ENCODE data around the gene OSBPL2. TPM values are rescaled to one million over a fixed set of nuclear protein-coding genes. Genes with fewer than 3 reads are reported as not detected.

OSBPL2 gene
- total and polyA plus RNA-seq, 2 experiments from 2014 or later, result 22.2 to 27.9 TPM

DNA sequence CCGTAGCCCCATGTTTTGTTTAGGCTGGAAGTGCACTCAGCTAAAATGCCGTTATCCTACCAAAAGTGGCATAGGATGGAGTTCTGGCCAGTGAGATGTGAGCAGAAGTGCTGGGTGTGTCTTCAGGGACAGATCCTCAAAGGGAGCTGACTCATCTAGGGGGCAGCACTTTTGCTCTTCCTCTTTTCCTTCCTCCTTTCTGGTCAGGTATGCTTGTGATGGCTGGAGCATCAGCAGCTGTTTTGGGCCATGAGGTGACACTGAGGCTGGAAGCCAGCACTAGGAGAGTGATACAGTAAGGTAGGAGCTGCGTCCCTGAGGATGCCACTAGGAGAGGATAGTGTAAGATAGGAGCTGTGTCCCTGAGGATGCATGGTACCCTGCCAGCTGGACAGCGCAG lies 4.6 kb upstream of the OSBPL2 start:
- Histone ChIP-seq H3K79me2 (ENCODE audit: insufficient read depth) (peaks cover under 1% of the 10 kb centered on the region), H3K9me2 (ENCODE audit: insufficient read depth) (no peaks in the 10 kb centered on the region), H4K20me1 (ENCODE audit: insufficient read depth) (no peaks in the 10 kb centered on the region), H3F3A (ENCODE audit: insufficient read depth) (no peaks in the 10 kb centered on the region), H3K27ac (no peak overlapping the region), H3K36me3 (ENCODE audit: low read depth) (no peaks in the 10 kb centered on the region), H2AFZ (no peak overlapping the region), H3K27me3 (replicated peaks; ENCODE audit: insufficient read depth) (no peaks in the 10 kb centered on the region), H3K9me3 (ENCODE audit: low read depth) (no peaks in the 10 kb centered on the region), H3K4me2 (ENCODE audit: unreplicated experiment) (no peak overlapping the region), H3K4me3 (no peak overlapping the region), H3K4me1 (ENCODE audit: insufficient read depth) (no peaks in the 10 kb centered on the region), H3K9ac (no peak overlapping the region)
- 64 to 67% methylated on average over 4 of the region's 4 CpGs for WGBS, 2 experiments (ENCODE audit: low coverage in 1 of 2, low lambda C conversion rate in 2 of 2, missing lambda C conversion rate in 2 of 2)
- TF ChIP-seq EZH2 (IDR thresholded peaks at IDR 0.05; ENCODE audit: insufficient read depth, poor library complexity, severe bottlenecking), result no peak
- TF ChIP-seq EZH2phosphoT487 (IDR thresholded peaks at IDR 0.05; ENCODE audit: insufficient read depth, low read depth), result no peak
- in situ Hi-C loops (cut with MboI), result no loop called here
- DNase-seq, result no peak

DNA sequence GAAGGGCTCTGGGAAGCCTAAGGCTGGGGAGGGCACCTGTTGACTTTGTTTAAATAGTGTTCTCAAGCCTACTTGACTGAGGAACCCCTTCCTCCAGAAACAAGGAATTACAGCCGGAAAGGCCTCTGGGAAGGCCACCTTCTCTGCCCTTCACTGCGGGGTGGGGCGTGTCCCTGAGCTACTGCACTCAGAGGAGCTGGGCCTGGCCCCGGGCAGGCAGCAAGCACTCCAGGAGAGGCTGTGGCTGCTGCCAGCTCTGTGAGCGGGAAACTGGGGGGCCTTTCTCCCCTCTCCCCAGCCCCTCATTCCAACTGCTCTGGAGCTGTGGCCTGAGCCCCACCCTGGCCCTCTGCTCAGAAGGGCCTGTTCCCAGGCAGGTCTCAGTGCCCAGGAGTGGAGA lies 4.0 kb upstream of the OSBPL2 start:
- Histone ChIP-seq H3K27ac (no peak overlapping the region), H2AFZ (no peak overlapping the region), H3K27me3 (replicated peaks; ENCODE audit: insufficient read depth) (no peaks in the 10 kb centered on the region), H3F3A (ENCODE audit: insufficient read depth) (no peaks in the 10 kb centered on the region), H4K20me1 (ENCODE audit: insufficient read depth) (no peaks in the 10 kb centered on the region), H3K4me1 (ENCODE audit: insufficient read depth) (no peaks in the 10 kb centered on the region), H3K79me2 (ENCODE audit: insufficient read depth) (peaks cover 7% of the 10 kb centered on the region), H3K4me2 (ENCODE audit: unreplicated experiment) (no peak overlapping the region), H3K9me2 (ENCODE audit: insufficient read depth) (no peaks in the 10 kb centered on the region), H3K9ac (no peak overlapping the region), H3K36me3 (ENCODE audit: low read depth) (no peaks in the 10 kb centered on the region), H3K4me3 (no peak overlapping the region), H3K9me3 (ENCODE audit: low read depth) (no peaks in the 10 kb centered on the region)
- DNase-seq, result no peak
- TF ChIP-seq EZH2phosphoT487 (IDR thresholded peaks at IDR 0.05; ENCODE audit: insufficient read depth, low read depth) (no peak), EZH2 (IDR thresholded peaks at IDR 0.05; ENCODE audit: insufficient read depth, poor library complexity, severe bottlenecking) (no peak)
- in situ Hi-C loops (cut with MboI), result no loop called here
- 60 to 65% methylated on average over 5 of the region's 5 CpGs for WGBS, 2 experiments (ENCODE audit: low coverage in 1 of 2, low lambda C conversion rate in 2 of 2, missing lambda C conversion rate in 2 of 2)

GRCh38 chr20:62235001-62235776 lies 3.1 kb upstream of the OSBPL2 start:
- 60 to 61% methylated on average over 15 to 16 of the region's 16 CpGs for WGBS, 2 experiments (ENCODE audit: low coverage in 1 of 2, low lambda C conversion rate in 2 of 2, missing lambda C conversion rate in 2 of 2)
- Histone ChIP-seq H3K4me3 (no peak overlapping the region), H3K4me2 (ENCODE audit: unreplicated experiment) (no peak overlapping the region), H3K36me3 (ENCODE audit: low read depth) (no peaks in the 10 kb centered on the region), H3K9ac (no peak overlapping the region), H3K27ac (no peak overlapping the region), H3F3A (ENCODE audit: insufficient read depth) (no peaks in the 10 kb centered on the region), H2AFZ (no peak overlapping the region), H3K9me3 (ENCODE audit: low read depth) (no peaks in the 10 kb centered on the region), H3K27me3 (replicated peaks; ENCODE audit: insufficient read depth) (no peaks in the 10 kb centered on the region), H3K79me2 (ENCODE audit: insufficient read depth) (peaks cover 16% of the 10 kb centered on the region), H3K9me2 (ENCODE audit: insufficient read depth) (no peaks in the 10 kb centered on the region), H3K4me1 (ENCODE audit: insufficient read depth) (no peaks in the 10 kb centered on the region), H4K20me1 (ENCODE audit: insufficient read depth) (no peaks in the 10 kb centered on the region)
- no peak for DNase-seq
- in situ Hi-C loops (cut with MboI), result no loop called here
- TF ChIP-seq EZH2phosphoT487 (IDR thresholded peaks at IDR 0.05; ENCODE audit: insufficient read depth, low read depth), result no peak
- no peak for TF ChIP-seq EZH2 (IDR thresholded peaks at IDR 0.05; ENCODE audit: insufficient read depth, poor library complexity, severe bottlenecking)

DNA sequence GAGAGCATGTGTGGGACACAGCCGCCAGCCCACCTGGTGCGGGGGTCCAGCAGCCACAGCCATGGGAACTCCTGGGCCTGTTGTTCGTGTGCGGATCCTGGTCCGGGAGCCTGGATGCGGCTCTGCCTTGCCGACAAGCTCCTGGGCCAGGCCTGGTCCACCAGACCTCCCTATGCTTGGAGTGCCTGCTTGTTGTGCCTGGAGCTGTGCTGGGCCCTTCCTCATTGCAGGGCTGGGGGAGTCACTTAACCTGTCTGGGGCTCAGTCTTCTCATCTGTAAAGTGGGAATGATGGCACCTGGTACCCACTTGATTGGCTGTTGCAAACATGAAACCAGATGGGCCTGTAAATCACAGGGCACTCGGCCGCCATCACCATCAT lies 2.6 kb upstream of the OSBPL2 start:
- H3K9me3 ChIP-seq (ENCODE audit: low read depth), result no peaks in the 10 kb centered on the region
- no peak overlapping the region for H3K9ac ChIP-seq
- H3K4me3 ChIP-seq, result no peak overlapping the region
- TF ChIP-seq EZH2 (IDR thresholded peaks at IDR 0.05; ENCODE audit: insufficient read depth, poor library complexity, severe bottlenecking) (no peak), EZH2phosphoT487 (IDR thresholded peaks at IDR 0.05; ENCODE audit: insufficient read depth, low read depth) (no peak)
- H2AFZ ChIP-seq, result no peak overlapping the region
- no peaks in the 10 kb centered on the region for H3K36me3 ChIP-seq (ENCODE audit: low read depth)
- DNase-seq, result no peak
- H3F3A ChIP-seq (ENCODE audit: insufficient read depth), result no peaks in the 10 kb centered on the region
- no peaks in the 10 kb centered on the region for H3K9me2 ChIP-seq (ENCODE audit: insufficient read depth)
- no peaks in the 10 kb centered on the region for H3K27me3 ChIP-seq (replicated peaks; ENCODE audit: insufficient read depth)
- H3K4me2 ChIP-seq (ENCODE audit: unreplicated experiment), result no peak overlapping the region
- H4K20me1 ChIP-seq (ENCODE audit: insufficient read depth), result no peaks in the 10 kb centered on the region
- WGBS, 2 experiments (ENCODE audit: low coverage in 1 of 2, low lambda C conversion rate in 2 of 2, missing lambda C conversion rate in 2 of 2), result 78 to 79% methylated on average over 9 of the region's 9 CpGs
- in situ Hi-C loops (cut with MboI), result no loop called here
- no peaks in the 10 kb centered on the region for H3K4me1 ChIP-seq (ENCODE audit: insufficient read depth)
- H3K79me2 ChIP-seq (ENCODE audit: insufficient read depth), result peaks cover 21% of the 10 kb centered on the region
- no peak overlapping the region for H3K27ac ChIP-seq
